ENCODE measurements around the gene DIS3L2.

Gene DIS3L2

GRCh38 chr2:232230560-232230959 lies 269.0 kb downstream of the DIS3L2 start:
- H3K9me3 Mint-ChIP-seq = no peaks in the 10 kb centered on the region
- peaks cover 20% of the 10 kb centered on the region for H3K4me1 Mint-ChIP-seq
- ATAC-seq (replicated peaks; ENCODE audit: extremely low read depth, poor library complexity, severe bottlenecking) = no peak
- H3K27me3 Mint-ChIP-seq = no peaks in the 10 kb centered on the region
- H3K36me3 Mint-ChIP-seq (ENCODE audit: insufficient read depth) = no peaks in the 10 kb centered on the region
- no peak for DNase-seq (ENCODE audit: low spot score in 2 of 2)
- H3K4me3 Mint-ChIP-seq = no peak overlapping the region
- no peak overlapping the region for H3K27ac Mint-ChIP-seq (ENCODE audit: low read depth)

GRCh38 chr2:232231554-232231953 lies 270.0 kb downstream of the DIS3L2 start:
- H3K27me3 Mint-ChIP-seq = no peaks in the 10 kb centered on the region
- DNase-seq (ENCODE audit: low spot score in 2 of 2) = no peak
- H3K36me3 Mint-ChIP-seq (ENCODE audit: insufficient read depth) = peaks cover 2% of the 10 kb centered on the region
- peak overlapping the region; percentile 61 for H3K27ac Mint-ChIP-seq (ENCODE audit: low read depth)
- no peak overlapping the region for H3K4me3 Mint-ChIP-seq
- H3K4me1 Mint-ChIP-seq = peaks cover 20% of the 10 kb centered on the region
- H3K9me3 Mint-ChIP-seq = no peaks in the 10 kb centered on the region
- no peak for ATAC-seq (replicated peaks; ENCODE audit: extremely low read depth, poor library complexity, severe bottlenecking)

GRCh38 chr2:232232915-232233314 lies 271.4 kb downstream of the DIS3L2 start:
- Mint-ChIP-seq H3K36me3 (ENCODE audit: insufficient read depth) (peaks cover 4% of the 10 kb centered on the region), H3K27me3 (no peaks in the 10 kb centered on the region), H3K9me3 (no peaks in the 10 kb centered on the region), H3K27ac (ENCODE audit: low read depth) (no peak overlapping the region), H3K4me1 (peaks cover 24% of the 10 kb centered on the region), H3K4me3 (no peak overlapping the region)
- DNase-seq (ENCODE audit: low spot score in 2 of 2) (no peak), ATAC-seq (replicated peaks; ENCODE audit: extremely low read depth, poor library complexity, severe bottlenecking) (no peak)

- Mint-ChIP-seq H3K9me3 (no peaks in the 10 kb centered on the region), H3K4me1 (peaks cover 24% of the 10 kb centered on the region), H3K36me3 (ENCODE audit: insufficient read depth) (peaks cover 9% of the 10 kb centered on the region), H3K27ac (ENCODE audit: low read depth) (no peak overlapping the region), H3K27me3 (no peaks in the 10 kb centered on the region), H3K4me3 (no peak overlapping the region)
- ATAC-seq (replicated peaks; ENCODE audit: extremely low read depth, poor library complexity, severe bottlenecking) (no peak), DNase-seq (ENCODE audit: low spot score in 2 of 2) (no peak)
Measured at GRCh38 chr2:232234922-232235615, 273.6 kb downstream of the DIS3L2 start.

GRCh38 chr2:232235716-232236115 lies 274.2 kb downstream of the DIS3L2 start:
- DNase-seq (ENCODE audit: low spot score in 2 of 2) = no peak
- no peaks in the 10 kb centered on the region for H3K27me3 Mint-ChIP-seq
- H3K27ac Mint-ChIP-seq (ENCODE audit: low read depth) = no peak overlapping the region
- H3K4me1 Mint-ChIP-seq = peaks cover 22% of the 10 kb centered on the region
- H3K4me3 Mint-ChIP-seq = no peak overlapping the region
- ATAC-seq (replicated peaks; ENCODE audit: extremely low read depth, poor library complexity, severe bottlenecking) = no peak
- H3K9me3 Mint-ChIP-seq = no peaks in the 10 kb centered on the region
- peaks cover 10% of the 10 kb centered on the region for H3K36me3 Mint-ChIP-seq (ENCODE audit: insufficient read depth)

- Mint-ChIP-seq H3K27ac (ENCODE audit: low read depth) (no peak overlapping the region), H3K4me3 (no peak overlapping the region), H3K27me3 (no peaks in the 10 kb centered on the region), H3K9me3 (no peaks in the 10 kb centered on the region), H3K36me3 (ENCODE audit: insufficient read depth) (peaks cover 12% of the 10 kb centered on the region), H3K4me1 (peaks cover 19% of the 10 kb centered on the region)
- no peak for ATAC-seq (replicated peaks; ENCODE audit: extremely low read depth, poor library complexity, severe bottlenecking)
- DNase-seq (ENCODE audit: low spot score in 2 of 2) = no peak
Measured at GRCh38 chr2:232236200-232236599, 274.7 kb downstream of the DIS3L2 start.

- H3K4me1 Mint-ChIP-seq = peaks cover 9% of the 10 kb centered on the region
- H3K27ac Mint-ChIP-seq (ENCODE audit: low read depth) = no peak overlapping the region
- no peak overlapping the region for H3K4me3 Mint-ChIP-seq
- H3K27me3 Mint-ChIP-seq = no peaks in the 10 kb centered on the region
- ATAC-seq (replicated peaks; ENCODE audit: extremely low read depth, poor library complexity, severe bottlenecking) = no peak
- H3K36me3 Mint-ChIP-seq (ENCODE audit: insufficient read depth) = peaks cover 13% of the 10 kb centered on the region
- DNase-seq (ENCODE audit: low spot score in 2 of 2) = no peak
- no peaks in the 10 kb centered on the region for H3K9me3 Mint-ChIP-seq
Measured at GRCh38 chr2:232237464-232237863, 276.0 kb downstream of the DIS3L2 start.

- DNase-seq (ENCODE audit: low spot score in 2 of 2) (no peak), ATAC-seq (replicated peaks; ENCODE audit: extremely low read depth, poor library complexity, severe bottlenecking) (no peak)
- no peaks in the 10 kb centered on the region for H3K27me3 Mint-ChIP-seq
- no peak overlapping the region for H3K27ac Mint-ChIP-seq (ENCODE audit: low read depth)
- H3K4me3 Mint-ChIP-seq = no peak overlapping the region
- peaks cover 13% of the 10 kb centered on the region for H3K36me3 Mint-ChIP-seq (ENCODE audit: insufficient read depth)
- H3K9me3 Mint-ChIP-seq = no peaks in the 10 kb centered on the region
- peaks cover 5% of the 10 kb centered on the region for H3K4me1 Mint-ChIP-seq
Measured at GRCh38 chr2:232238108-232238507, 276.6 kb downstream of the DIS3L2 start.

GRCh38 chr2:232238596-232238995 lies 277.1 kb downstream of the DIS3L2 start:
- peaks cover 5% of the 10 kb centered on the region for H3K4me1 Mint-ChIP-seq
- H3K27ac Mint-ChIP-seq (ENCODE audit: low read depth) = no peak overlapping the region
- H3K36me3 Mint-ChIP-seq (ENCODE audit: insufficient read depth) = peaks cover 13% of the 10 kb centered on the region
- no peak overlapping the region for H3K4me3 Mint-ChIP-seq
- no peaks in the 10 kb centered on the region for H3K9me3 Mint-ChIP-seq
- DNase-seq (ENCODE audit: low spot score in 2 of 2) (no peak), ATAC-seq (replicated peaks; ENCODE audit: extremely low read depth, poor library complexity, severe bottlenecking) (no peak)
- H3K27me3 Mint-ChIP-seq = no peaks in the 10 kb centered on the region

GRCh38 chr2:232239951-232240681 lies 278.6 kb downstream of the DIS3L2 start:
- H3K36me3 Mint-ChIP-seq (ENCODE audit: insufficient read depth) = peaks cover 13% of the 10 kb centered on the region
- no peaks in the 10 kb centered on the region for H3K27me3 Mint-ChIP-seq
- peaks cover 5% of the 10 kb centered on the region for H3K4me1 Mint-ChIP-seq
- no peaks in the 10 kb centered on the region for H3K9me3 Mint-ChIP-seq
- no peak for DNase-seq (ENCODE audit: low spot score in 2 of 2)
- no peak overlapping the region for H3K4me3 Mint-ChIP-seq
- ATAC-seq (replicated peaks; ENCODE audit: extremely low read depth, poor library complexity, severe bottlenecking) = no peak
- H3K27ac Mint-ChIP-seq (ENCODE audit: low read depth) = no peak overlapping the region

GRCh38 chr2:232240906-232241305 lies 279.4 kb downstream of the DIS3L2 start:
- H3K27me3 Mint-ChIP-seq = no peaks in the 10 kb centered on the region
- DNase-seq (ENCODE audit: low spot score in 2 of 2) = no peak
- ATAC-seq (replicated peaks; ENCODE audit: extremely low read depth, poor library complexity, severe bottlenecking) = no peak
- no peak overlapping the region for H3K4me3 Mint-ChIP-seq
- H3K36me3 Mint-ChIP-seq (ENCODE audit: insufficient read depth) = peaks cover 11% of the 10 kb centered on the region
- H3K4me1 Mint-ChIP-seq = peaks cover 5% of the 10 kb centered on the region
- no peak overlapping the region for H3K27ac Mint-ChIP-seq (ENCODE audit: low read depth)
- no peaks in the 10 kb centered on the region for H3K9me3 Mint-ChIP-seq

GRCh38 chr2:232242316-232242715 lies 280.8 kb downstream of the DIS3L2 start:
- Mint-ChIP-seq H3K27me3 (no peaks in the 10 kb centered on the region), H3K9me3 (no peaks in the 10 kb centered on the region), H3K27ac (ENCODE audit: low read depth) (no peak overlapping the region), H3K4me3 (no peak overlapping the region), H3K36me3 (ENCODE audit: insufficient read depth) (peaks cover 12% of the 10 kb centered on the region), H3K4me1 (peaks cover 2% of the 10 kb centered on the region)
- DNase-seq (ENCODE audit: low spot score in 2 of 2) = no peak
- no peak for ATAC-seq (replicated peaks; ENCODE audit: extremely low read depth, poor library complexity, severe bottlenecking)

GRCh38 chr2:232245111-232245510 lies 283.6 kb downstream of the DIS3L2 start:
- Mint-ChIP-seq H3K9me3 (no peaks in the 10 kb centered on the region), H3K27me3 (no peaks in the 10 kb centered on the region), H3K36me3 (ENCODE audit: insufficient read depth) (peaks cover 5% of the 10 kb centered on the region), H3K4me1 (no peaks in the 10 kb centered on the region), H3K27ac (ENCODE audit: low read depth) (no peak overlapping the region), H3K4me3 (no peak overlapping the region)
- ATAC-seq (replicated peaks; ENCODE audit: extremely low read depth, poor library complexity, severe bottlenecking) (no peak), DNase-seq (ENCODE audit: low spot score in 2 of 2) (no peak)
